NT2/D1 (cell line): ENCODE measurements around the gene SLC13A3.

ENCODE experiments used
- DNase-seq: peaks from one replicate; pipeline ENCODE4 v3.0.0-alpha.2; 2011; ENCODE audit warnings: low read depth, low spot score
- H3K27me3 ChIP-seq: 2 replicates; pipeline ENCODE4 v1.6.0; 2011; ENCODE audit warnings: mild to moderate bottlenecking; ENCODE audit not compliant: insufficient read length, insufficient read depth
- H3K36me3 ChIP-seq: 2 replicates; pipeline ENCODE4 v1.6.1; 2011; ENCODE audit warnings: mild to moderate bottlenecking, low read length, mixed read lengths; ENCODE audit not compliant: insufficient read depth, insufficient read length
- H3K4me1 ChIP-seq: 2 replicates; pipeline ENCODE4 v1.5.1; 2011; ENCODE audit not compliant: insufficient read depth, insufficient read length
- H3K4me3 ChIP-seq: 2 replicates; pipeline ENCODE4 v1.5.1; 2011; ENCODE audit warnings: low read depth; ENCODE audit not compliant: insufficient read length
- H3K9ac ChIP-seq: 2 replicates; pipeline ENCODE4 v1.6.0; 2011; ENCODE audit warnings: low read depth; ENCODE audit not compliant: insufficient read length
- H3K9me3 ChIP-seq: 2 replicates; pipeline ENCODE4 v1.5.1; 2011; ENCODE audit warnings: mild to moderate bottlenecking, low read length; ENCODE audit not compliant: insufficient read depth
- SUZ12 ChIP-seq: IDR thresholded peaks from 2 replicates; pipeline ENCODE4 v1.6.1; 2011; ENCODE audit not compliant: insufficient read length, insufficient read depth; ENCODE audit errors: extremely low read depth
- YY1 ChIP-seq: IDR thresholded peaks from 2 replicates; pipeline ENCODE4 v1.6.1; 2011; ENCODE audit not compliant: insufficient read length, insufficient read depth
- ZNF274 ChIP-seq: IDR thresholded peaks from 2 replicates; pipeline ENCODE4 v1.6.1; 2011; ENCODE audit warnings: mild to moderate bottlenecking, low read depth, low read length

Gene SLC13A3

GRCh38 chr20:46551522-46552381, 99.5 kb downstream of the SLC13A3 start:
- Histone ChIP-seq H3K4me3 (no peak overlapping the region), H3K27me3 (no peaks in the 10 kb centered on the region), H3K4me1 (peaks cover 17% of the 10 kb centered on the region), H3K9me3 (no peaks in the 10 kb centered on the region), H3K9ac (no peak overlapping the region), H3K36me3 (no peaks in the 10 kb centered on the region)
- no peak for DNase-seq
- no peak for TF ChIP-seq ZNF274
- no peak for TF ChIP-seq SUZ12
- no peak for TF ChIP-seq YY1

- Histone ChIP-seq H3K4me3 (no peak within 1 kb of the TSS), H3K9ac (no peak within 1 kb of the TSS), H3K4me1 (peaks cover 17% of the 10 kb centered on the region), H3K9me3 (no peaks in the 10 kb centered on the region), H3K36me3 (no peaks in the 10 kb centered on the region), H3K27me3 (no peaks in the 10 kb centered on the region)
- TF ChIP-seq ZNF274 (no peak), YY1 (no peak), SUZ12 (no peak)
- no peak for DNase-seq
These were observed 100.8 kb downstream of the SLC13A3 start, which contains the start of gene OCSTAMP for GRCh38 chr20:46550461-46550860. Gene OCSTAMP (minus strand): TSS chr20:46550654. CDS start chr20:46550560, 94 bp downstream.

GRCh38 chr20:46549188-46549972, 101.9 kb downstream of the SLC13A3 start:
- Histone ChIP-seq H3K4me3 (no peak overlapping the region), H3K9me3 (no peaks in the 10 kb centered on the region), H3K9ac (no peak overlapping the region), H3K4me1 (peaks cover 17% of the 10 kb centered on the region), H3K36me3 (no peaks in the 10 kb centered on the region), H3K27me3 (no peaks in the 10 kb centered on the region)
- TF ChIP-seq ZNF274 (no peak), SUZ12 (no peak), YY1 (no peak)
- no peak for DNase-seq

- no peaks in the 10 kb centered on the region for H3K27me3 ChIP-seq
- DNase-seq: no peak
- peaks cover 17% of the 10 kb centered on the region for H3K4me1 ChIP-seq
- H3K4me3 ChIP-seq: no peak overlapping the region
- TF ChIP-seq YY1: no peak
- no peak for TF ChIP-seq ZNF274
- TF ChIP-seq SUZ12: no peak
- no peak overlapping the region for H3K9ac ChIP-seq
- no peaks in the 10 kb centered on the region for H3K9me3 ChIP-seq
- no peaks in the 10 kb centered on the region for H3K36me3 ChIP-seq
These were observed 102.6 kb downstream of the SLC13A3 start for GRCh38 chr20:46548688-46549087.

- no peaks in the 10 kb centered on the region for H3K27me3 ChIP-seq
- H3K4me1 ChIP-seq: peaks cover 17% of the 10 kb centered on the region
These were observed 103.3 kb downstream of the SLC13A3 start for GRCh38 chr20:46547995-46548394.

GRCh38 chr20:46546936-46547335, 104.3 kb downstream of the SLC13A3 start:
- no peaks in the 10 kb centered on the region for H3K9me3 ChIP-seq
- peaks cover 12% of the 10 kb centered on the region for H3K4me1 ChIP-seq
- no peak overlapping the region for H3K4me3 ChIP-seq
- no peak for DNase-seq
- no peaks in the 10 kb centered on the region for H3K27me3 ChIP-seq
- no peak for TF ChIP-seq YY1
- no peak for TF ChIP-seq ZNF274
- TF ChIP-seq SUZ12: no peak
- no peak overlapping the region for H3K9ac ChIP-seq
- H3K36me3 ChIP-seq: no peaks in the 10 kb centered on the region

More at GRCh38 chr20:46547995-46548394, 103.3 kb downstream of the SLC13A3 start:
- Histone ChIP-seq H3K9me3 (no peaks in the 10 kb centered on the region), H3K9ac (no peak overlapping the region), H3K4me3 (no peak overlapping the region), H3K36me3 (no peaks in the 10 kb centered on the region)
- no peak for DNase-seq
- TF ChIP-seq ZNF274 (no peak), SUZ12 (no peak), YY1 (no peak)

- TF ChIP-seq ZNF274: no peak
- no peak for TF ChIP-seq YY1
- TF ChIP-seq SUZ12: no peak
- H3K27me3 ChIP-seq: no peaks in the 10 kb centered on the region
- H3K9ac ChIP-seq: no peak overlapping the region
- H3K4me1 ChIP-seq: peaks cover 8% of the 10 kb centered on the region
- DNase-seq: no peak
- H3K36me3 ChIP-seq: no peaks in the 10 kb centered on the region
- H3K9me3 ChIP-seq: no peaks in the 10 kb centered on the region
- no peak overlapping the region for H3K4me3 ChIP-seq
These were observed 105.0 kb downstream of the SLC13A3 start for GRCh38 chr20:46546298-46546697.
